NCI-H82 (cell line): Measurements from ENCODE around the gene TSPAN18.

Experiments
- DNase-seq: peaks from one replicate; lab custom pipeline; 2025; lab: John Stamatoyannopoulos, UW

The TSPAN18 gene

DNA sequence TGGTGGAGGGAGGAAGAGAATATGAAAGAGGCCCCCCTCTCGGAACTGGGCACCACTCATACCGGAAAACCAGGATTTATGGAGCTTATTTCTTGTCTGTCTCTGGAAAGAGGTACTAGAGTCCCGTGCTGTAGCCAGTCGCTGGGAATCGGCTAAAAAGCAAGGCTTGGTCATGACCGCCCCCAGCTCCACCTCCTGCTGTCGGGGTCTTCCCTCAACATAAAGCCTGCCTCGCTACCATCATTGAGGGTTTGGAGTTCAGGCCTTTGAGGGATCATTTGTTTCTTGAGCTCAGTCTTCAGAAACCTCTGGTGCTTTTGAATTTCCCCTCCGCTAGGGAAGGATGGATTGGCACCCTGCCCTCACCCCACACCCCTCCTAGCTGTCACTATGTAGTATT is 97.1 kb downstream of the TSPAN18 start:
- DNase-seq, result no peak

DNA sequence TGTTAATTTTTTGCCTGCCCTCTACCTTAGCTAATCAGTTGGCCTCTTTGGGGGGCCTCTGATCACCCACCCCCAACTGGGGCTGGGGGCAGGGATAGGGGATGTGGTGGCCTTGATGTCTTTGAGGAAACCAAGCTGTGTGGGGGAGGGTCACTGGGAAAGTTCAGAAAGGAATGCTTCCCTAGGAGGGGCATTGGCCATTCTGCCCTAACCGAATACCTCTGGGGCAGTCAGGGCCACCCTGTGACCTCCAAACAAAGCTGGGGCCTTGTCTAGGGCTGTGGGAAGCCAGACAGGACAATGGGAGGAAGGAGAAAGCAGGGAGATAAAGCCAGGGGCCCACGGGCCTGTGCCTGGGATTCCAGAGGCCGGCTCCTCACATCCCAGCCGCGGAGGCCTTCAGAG is 97.5 kb downstream of the TSPAN18 start:
- no peak for DNase-seq

DNA sequence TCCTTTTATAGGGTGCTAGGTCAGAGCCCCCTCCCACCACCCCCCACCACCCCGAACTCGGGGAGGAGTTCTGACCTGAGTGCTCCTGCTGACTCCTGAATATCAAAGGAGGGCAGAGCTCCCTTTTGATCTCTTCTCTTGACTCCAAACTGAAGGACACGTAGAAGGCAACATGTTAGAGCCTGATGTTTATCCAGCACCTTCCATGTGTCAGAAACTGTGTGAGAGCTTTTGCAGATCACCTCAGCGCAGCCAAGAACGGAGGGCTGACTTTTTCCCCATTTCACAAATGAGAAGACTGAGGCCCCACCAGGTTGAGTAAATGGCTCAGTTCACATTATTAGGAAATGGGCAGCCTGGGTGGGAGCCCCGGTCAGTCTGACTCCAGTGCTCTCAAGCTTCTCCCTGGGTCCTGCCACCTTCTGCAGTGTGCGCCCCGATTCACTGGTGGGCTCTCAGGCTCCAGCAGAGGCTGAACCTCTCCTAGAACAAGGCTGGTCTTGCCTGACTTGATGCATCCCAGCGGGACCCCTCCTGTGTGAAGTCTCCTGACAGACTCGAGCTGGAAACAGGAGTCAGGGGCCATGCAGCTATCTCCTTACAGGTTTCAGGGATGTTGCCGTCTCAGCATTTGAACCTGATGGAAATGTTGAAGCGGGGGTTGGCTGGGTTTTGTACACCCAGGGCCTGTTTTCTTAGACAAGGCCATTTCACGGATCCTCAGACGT is 98.5 kb downstream of the TSPAN18 start:
- no peak for DNase-seq

DNA sequence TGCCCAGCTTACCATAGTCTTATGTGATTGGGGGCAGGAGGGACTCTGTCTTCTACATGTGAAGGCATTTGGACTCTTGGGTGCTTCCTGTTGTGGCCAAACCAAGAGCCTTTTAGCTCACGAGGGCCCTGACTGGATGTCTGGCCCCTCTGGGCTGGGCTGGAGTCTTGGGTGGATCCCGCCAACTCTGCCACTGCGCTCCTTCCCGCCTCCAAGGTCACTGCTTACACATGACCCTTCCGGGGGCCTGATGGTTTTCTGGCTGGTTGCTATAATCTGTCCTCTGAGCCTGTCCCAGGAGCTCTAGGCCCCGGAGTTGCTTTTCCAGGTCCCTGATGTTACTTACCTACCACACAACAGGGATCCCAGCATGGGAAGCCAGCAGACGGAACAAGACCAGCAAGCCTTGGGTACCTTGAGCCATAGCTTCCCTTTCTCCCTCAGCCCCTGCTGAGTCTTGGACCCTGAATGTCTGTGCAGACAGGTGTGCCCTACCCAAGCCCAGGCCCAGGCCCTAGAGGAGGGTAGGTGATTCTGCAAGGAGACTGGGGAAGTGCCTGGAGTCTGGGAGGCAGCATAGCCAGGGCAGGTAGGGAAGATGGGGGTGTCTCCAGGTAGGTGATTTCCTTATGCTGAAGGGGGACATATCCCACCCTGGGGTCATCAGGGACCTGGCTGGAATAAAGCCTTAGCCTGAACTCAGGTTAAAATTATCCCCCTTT is 100.3 kb downstream of the TSPAN18 start:
- no peak for DNase-seq

DNA sequence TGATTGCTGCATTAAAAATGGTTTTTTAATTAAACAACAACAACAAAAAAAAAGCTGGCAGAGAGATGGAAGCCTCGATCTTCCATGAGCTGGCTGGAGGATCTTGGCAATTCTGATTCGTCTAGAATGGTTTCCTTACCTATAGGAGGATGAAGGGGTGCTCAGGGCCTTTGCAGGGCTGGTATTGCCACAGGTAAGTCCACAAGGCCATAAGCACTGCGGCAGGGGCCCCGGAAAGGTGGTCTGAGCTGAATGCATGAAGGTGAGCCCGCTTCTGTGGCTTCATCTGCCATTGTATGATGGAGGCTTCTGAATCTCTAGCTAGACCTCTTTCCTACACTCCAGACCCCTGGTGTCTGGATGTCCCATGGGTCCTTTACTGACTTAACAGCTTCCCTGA is 101.5 kb downstream of the TSPAN18 start:
- no peak for DNase-seq

DNA sequence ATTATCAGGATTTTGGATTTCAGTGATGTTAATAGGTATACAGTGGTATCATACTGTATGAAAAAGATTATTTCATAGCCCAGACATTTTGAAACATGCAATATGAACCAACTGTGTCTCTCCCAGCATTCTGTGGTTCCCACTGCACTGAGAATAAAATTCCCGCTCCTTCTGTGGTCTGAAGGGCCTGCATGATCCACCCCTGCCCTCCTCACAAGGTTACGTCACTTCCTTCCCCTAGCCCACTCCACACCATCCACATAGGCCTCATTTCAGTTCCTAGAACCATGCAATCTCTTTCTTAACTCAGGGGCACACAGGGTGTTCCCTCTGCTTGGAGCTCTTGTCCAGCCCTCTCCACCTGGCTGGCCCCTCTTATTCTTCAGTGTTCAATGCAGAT is 103.1 kb downstream of the TSPAN18 start:
- DNase-seq, result no peak

DNA sequence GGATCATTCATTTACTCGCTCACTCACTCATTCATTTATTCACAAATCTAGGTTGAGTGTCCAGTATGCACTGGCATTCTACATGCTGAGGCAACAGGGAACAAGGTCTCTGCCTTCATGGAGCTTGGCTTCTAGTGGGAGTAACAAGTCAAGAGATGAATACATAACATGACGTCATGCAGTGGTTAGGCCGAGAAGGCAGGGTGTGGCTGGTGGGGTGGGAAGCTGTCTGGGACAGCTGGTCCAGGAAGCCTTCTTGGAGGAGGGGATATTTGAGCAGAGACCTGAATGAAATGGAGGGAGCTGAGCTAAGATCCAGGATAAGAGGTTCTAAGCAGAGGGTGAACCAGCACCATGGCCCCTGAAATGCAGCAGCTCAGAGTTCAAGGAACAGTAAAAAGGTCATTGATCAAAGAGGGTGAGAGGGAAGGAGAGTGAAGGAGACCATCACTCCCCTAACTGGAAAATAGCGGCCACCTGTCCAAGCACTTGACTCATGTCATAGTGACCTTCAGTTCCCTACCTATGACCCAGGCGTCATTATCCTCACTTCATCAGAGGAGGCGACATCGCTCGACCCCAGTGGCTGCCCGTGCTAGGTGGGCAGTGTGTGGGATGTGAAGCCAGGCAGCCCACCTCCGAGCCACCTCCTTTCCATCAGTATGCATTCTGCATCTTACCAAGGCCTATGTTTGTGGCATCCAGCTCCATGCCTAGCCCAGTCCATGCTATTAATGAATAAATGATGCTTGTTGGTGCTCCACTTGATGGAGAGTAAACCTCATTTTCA is 105.0 kb downstream of the TSPAN18 start:
- DNase-seq, result no peak

DNA sequence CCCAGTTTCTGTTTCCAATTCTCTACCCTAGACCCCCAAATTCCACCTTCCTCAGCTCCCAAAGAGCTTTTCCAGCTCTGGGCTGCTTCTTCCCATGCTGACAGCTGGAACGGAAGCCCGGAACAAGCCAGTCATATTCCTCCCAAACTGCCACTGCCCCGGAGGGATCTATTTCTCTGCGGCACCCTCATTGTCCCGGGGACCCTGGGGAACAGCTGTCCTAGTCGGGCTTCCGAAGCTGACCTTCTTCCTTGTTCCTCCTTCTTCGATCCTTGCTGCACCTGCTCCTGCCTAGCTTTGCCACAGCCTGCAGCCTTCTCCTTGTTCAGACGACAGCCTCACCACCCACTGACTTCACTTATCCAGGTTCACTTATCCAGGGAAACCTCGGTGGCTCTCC is 105.7 kb downstream of the TSPAN18 start:
- DNase-seq, result no peak

DNA sequence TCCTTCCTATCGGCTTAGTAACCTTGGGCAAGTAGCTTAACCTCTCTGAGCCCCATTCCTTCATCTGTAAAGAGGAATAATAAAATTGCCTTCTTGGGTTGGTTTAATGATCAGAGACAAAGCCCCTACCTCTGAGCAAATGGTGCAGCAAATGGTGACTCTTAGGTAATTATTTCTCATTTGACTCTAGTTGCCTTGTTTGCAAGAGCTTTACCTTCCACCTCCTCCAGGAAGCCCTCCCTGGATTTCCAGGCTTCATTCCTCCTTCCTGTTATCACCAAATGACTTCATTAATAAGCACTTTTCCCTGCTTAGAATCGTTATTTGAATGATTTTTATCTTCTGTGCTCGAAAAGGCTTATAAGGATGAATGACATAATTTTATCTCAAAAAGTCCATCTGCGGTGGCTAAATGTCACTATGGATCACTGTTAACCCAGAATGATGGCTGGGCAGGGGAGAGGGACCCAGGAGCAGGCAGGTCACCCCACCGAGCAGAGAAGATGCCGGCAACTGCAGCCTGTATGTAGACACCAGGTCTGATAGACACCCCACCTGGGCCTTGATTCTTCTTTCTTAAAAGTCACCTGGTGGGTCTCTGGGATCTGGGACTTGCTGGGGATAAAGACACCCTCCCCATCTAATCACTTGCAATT is 106.6 kb downstream of the TSPAN18 start:
- no peak for DNase-seq

DNA sequence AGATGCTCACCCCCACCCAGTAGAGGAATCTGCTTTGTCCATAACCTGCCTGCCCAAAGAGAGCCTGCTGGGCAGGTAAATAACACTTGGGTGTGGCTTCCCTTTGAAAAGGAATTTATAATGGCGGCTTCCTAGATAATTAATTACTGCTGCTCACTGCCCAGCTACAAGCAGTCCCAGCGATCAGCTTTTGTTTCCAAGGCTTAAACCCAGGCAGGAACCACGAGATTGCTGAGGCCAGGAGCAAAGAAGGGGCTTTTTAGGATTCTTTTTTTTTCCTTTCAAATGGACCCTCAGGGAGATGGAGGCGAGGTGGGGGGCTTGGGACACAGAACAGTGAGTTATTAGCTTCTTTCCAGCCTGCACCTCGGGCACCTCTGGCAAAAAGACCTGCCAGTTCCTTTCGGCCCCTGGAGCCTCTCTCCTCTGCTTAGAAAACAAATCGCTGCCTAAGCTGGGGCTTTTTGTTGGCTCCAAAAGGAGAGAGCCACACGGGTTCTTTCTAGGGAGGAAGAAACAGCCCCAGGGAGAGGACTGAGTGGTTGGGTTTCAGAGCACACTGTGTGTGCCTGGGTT is 107.2 kb downstream of the TSPAN18 start:
- DNase-seq, result peak; percentile 59

DNA sequence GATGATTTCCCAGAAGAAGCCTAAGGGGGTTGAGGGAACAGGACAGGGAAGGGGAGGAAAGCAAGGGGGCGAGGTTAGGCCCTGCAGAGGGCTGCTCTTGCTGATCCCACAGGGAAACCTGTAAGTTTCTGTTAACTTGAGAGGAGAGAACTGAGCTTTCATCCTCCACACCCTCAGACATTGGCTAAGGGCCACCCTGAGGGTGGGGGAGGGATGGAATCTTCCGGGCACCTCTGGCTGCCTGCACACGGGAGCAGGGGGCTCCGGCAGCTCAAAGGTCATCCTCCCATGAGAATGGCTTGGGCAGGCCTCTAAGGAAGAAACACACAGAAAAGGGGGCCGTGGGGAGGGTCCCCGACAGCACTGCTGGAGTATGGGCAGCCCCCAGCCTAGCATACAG is 108.1 kb downstream of the TSPAN18 start:
- DNase-seq, result no peak

DNA sequence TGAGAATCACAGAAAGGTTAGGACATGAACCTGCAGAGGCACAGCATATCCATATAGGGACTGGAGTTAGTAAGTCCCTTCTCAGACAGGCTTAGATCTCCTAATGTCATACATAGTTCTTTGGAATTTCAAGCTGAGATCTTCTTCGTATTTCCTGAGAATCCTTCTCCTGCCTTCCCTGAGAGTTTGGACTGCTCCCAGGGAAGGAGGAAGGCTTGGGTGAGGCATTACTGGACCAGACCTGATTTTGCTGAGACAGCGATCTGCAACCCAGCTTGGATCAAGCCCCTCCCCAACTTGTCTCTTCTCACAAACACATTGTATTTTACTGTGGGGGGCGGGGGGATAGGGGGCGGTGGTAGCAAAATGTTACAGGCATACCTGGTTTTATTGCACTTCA is 108.5 kb downstream of the TSPAN18 start:
- DNase-seq, result no peak

DNA sequence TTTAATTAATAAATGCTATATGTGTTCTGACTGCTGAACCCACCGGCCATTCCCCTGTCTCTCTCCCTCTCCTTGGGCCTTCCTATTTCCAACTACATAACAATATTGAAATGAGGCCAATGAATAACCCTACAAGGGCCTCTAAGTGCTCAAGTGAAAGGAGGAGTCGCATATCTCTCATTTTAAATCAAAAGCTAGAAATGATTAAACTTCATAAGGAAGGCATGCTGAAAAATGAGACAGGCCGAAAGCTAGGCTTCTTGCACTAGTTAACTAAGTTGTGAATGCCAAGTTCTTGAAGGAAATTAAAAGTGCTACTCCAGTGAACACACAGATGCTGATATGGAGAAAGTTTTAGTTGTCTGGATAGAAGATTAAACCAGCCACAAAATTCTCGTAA is 109.2 kb downstream of the TSPAN18 start:
- no peak for DNase-seq

DNA sequence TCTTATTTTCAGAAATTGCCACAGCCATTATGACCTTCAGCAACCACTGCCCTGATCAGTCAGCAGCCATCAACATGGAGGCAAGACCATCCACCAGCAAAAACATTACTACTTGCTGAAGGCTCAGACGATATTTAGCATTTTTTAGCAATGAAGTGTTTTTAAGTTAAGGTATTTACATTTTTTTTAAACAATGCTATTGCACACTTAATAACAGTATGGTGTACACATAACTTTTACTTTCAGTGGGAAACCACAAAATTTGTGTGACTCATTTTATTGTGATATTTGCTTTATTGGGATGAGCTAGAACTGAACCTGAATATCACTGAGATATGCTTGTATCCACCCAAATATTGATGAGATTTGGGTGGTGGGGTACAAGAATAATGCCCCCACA is 110.9 kb downstream of the TSPAN18 start:
- no peak for DNase-seq

DNA sequence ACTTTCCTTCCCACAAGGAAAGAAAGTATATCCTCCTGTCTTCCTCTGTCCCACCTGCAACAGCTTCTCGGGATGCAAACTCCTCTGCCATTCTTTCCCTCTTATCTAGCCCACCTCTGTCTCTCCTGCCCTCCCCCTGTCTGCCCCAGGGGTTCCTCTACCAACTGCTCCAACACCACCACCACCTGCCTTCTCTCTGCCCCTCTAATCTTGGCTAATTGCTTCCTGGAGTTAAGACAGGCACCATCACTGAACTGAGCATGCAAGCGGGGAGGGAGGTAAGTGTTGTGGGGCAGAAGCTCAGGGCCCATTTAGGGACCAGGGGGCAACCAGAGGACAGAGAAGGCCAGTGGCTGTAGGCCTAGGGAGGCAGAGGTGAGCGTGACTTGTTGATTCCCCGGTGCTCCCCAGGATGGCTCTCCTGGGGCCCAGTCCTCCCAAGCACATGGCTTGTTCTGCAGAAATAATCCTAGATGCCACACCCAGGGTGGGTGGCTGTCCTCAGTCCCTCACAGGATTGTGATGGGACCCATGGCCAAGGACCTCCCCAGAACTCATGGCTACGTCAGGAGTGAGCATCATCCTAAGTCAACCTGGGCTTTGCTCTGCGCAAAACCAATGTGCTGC is 112.8 kb downstream of the TSPAN18 start:
- DNase-seq, result peak; percentile 42

DNA sequence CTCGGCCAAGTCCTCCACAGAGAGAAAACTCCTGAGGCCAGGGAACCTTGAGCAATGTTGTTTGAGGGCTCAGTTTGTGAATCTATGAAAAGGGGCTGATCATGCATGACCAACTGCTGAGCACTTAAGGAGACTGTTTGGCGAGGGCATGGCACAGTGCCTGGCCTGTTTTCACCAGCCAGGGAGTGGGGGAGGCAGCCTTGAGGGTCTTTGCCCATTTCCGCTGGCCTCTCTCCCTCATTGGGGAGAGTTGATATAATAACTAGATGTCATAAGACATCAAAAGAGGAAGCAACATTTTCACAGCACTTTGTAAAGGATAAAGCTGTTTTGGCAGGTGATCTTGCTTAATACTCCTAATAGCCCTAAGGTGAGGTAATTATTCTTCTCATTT is 113.3 kb downstream of the TSPAN18 start:
- no peak for DNase-seq

DNA sequence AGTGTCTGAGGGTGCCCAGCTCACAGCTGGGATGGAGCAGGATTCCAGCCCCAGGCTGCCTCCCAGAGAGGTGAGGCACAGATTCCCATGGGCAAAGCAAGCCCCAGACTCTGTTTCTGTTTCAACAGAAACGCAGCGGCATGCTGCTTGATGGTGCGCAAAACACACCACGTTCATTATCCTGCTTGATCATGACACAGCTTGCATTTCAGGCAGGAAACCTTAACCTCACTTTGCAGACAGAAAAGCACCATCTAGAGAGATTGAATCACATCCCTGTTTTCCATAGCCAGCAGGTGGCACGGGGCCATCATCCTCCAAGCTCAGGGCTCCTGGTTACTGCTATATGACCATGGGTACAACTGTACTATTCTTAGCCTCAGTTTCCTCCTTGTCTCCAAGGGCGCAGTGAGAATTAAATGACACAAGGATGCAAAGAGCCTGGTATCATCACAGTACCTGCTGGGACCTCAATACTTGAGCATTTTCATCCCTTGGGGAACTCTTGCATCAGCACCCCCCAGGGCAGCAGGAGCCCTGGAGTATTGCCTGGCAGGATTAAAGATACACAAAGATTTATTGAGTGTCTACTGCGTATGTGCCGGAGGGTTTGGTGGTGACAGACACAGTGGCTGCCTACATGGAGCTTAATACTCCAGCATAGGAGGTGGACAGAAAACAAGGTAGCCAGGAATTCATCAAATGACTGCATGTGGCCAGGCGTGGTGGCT is 113.9 kb downstream of the TSPAN18 start:
- no peak for DNase-seq

DNA sequence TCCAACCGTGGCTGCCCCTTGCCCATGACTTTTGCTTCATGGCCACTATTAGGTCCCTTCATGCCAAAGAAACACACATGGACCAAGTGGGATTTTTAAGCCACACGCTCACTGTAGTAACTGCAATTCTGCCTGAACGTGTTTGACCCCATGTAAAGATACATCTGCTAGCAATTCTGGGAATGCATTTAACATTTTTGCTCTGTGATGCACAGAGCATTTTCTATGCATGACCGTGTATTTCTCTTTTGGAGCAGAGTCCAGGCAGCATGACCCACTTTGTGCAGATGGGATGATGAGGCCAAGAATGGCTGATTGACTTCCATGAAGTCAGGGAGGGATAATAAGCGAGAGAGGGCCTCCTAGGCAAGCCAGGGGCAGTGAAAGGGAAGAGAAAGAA is 115.5 kb downstream of the TSPAN18 start:
- DNase-seq, result no peak

DNA sequence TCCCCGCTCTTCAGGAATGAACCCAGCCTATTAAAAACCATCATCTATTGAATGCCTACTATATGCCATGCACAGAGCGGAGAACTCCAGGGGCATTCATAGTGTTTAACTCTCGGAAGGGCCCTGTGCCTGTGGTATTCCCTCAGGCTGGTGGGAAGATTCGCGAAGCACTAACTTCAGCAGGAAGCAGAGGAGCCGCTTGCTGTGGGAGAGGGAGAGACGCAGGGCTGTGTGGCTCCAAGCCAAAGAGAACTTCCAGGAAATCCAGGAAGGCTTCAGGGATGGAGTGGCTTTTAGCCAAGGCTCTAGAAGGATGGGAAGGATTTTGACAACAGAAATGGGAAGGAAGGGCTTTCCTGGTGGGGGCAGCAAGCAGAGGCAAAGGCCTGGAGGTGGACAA is 120.1 kb downstream of the TSPAN18 start:
- no peak for DNase-seq

DNA sequence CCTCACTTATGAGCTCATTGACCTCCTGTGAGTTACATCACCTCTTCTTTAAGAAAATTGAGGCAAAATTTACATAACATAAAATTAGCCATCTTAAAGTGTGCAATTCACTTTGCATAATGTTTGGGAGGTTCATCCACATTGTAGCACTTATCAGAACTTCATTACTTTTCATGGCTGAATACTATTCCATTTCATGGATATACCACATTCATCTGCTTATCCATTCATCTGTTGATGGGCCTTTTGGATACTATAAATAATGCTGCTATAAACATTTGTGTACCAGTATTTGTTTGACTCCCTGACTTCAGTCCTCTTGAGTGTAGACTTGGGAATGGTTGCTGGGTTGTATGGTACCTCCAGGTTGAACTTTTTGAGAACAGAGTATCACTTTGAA is 120.6 kb downstream of the TSPAN18 start:
- no peak for DNase-seq
